HG02870 (cell line): ENCODE data around the gene PYGO2.
A peak's percentile ranks its signal among the peaks of the same experiment; 100 is the strongest.

Experiments used
- ATAC-seq: cut with Tn5 transposase; IDR thresholded peaks from one replicate; pipeline ENCODE4 v1.9.1; 2021; ENCODE audit warnings: mild to moderate bottlenecking, moderate library complexity; ENCODE audit not compliant: unreplicated experiment

Gene PYGO2, protein sequence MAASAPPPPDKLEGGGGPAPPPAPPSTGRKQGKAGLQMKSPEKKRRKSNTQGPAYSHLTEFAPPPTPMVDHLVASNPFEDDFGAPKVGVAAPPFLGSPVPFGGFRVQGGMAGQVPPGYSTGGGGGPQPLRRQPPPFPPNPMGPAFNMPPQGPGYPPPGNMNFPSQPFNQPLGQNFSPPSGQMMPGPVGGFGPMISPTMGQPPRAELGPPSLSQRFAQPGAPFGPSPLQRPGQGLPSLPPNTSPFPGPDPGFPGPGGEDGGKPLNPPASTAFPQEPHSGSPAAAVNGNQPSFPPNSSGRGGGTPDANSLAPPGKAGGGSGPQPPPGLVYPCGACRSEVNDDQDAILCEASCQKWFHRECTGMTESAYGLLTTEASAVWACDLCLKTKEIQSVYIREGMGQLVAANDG

DNA sequence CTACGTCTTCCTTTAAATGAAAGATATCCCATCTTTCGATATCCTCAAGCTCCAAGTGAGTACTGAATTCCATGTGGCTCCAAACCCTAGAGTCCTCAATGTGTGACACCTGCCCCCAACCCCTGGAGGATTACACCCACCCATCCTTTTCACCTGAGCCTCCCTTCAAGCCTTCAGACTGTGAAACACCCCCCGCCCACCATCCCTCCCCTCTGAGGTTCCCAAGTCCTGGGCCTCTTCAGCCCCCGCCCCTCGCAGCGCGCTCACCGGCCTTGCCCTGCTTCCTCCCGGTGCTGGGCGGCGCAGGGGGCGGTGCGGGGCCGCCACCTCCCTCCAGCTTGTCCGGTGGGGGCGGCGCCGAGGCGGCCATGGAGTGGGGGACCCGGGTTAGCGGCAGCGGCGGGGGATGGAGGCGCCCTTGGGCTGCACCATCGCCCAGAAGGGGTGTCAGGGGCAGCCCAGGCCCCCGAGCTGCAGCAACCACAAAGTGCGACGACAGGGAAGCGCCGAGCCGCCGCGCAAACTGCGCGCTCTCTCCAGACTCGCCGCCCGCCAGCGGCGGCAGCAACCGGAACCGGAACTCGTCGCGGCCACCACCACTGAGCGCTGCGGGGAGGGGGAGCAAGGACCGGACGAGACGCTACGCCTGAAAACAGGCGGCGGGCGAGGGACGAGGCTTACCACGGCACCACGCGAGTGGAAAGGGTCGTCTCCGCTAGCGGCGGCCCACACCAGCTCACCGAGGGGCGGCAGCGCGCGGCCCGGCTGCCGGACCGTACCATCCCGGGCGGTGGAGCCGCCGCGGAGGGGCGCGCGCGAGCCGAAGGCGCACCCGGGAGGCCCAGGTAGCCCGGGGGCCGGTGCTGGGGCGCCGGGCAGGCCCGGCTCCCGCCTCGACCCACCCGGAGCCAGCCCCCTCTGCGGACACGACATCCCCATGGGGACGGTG lies at the start of gene PYGO2:
Gene PYGO2 (minus strand): TSS at position 576 of the 949 bp plus-strand sequence. CDS start 206 bp downstream, at position 370.
- peak; percentile 65 for ATAC-seq

DNA sequence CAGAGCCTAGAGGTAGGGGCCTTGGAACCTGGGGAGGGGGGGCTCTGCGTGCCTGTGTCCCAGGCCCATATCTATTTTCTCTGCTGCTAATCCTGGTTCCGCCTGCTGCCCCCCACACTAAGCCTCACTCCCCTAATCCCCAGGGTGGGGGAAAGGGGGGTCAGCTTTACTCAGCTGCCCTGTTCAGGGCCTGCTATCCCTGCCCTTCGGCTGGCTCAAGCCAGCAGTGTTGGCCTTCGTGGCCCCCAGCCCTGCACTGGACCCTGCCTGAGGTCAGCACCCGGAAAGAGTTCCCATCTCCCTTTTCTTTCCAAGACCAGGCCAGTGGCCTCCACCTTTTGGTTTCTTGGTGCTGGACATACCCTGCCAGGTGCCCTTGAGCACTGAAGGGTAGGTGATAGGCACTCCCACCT lies 49.4 kb upstream of the PYGO2 start:
- no peak for ATAC-seq

DNA sequence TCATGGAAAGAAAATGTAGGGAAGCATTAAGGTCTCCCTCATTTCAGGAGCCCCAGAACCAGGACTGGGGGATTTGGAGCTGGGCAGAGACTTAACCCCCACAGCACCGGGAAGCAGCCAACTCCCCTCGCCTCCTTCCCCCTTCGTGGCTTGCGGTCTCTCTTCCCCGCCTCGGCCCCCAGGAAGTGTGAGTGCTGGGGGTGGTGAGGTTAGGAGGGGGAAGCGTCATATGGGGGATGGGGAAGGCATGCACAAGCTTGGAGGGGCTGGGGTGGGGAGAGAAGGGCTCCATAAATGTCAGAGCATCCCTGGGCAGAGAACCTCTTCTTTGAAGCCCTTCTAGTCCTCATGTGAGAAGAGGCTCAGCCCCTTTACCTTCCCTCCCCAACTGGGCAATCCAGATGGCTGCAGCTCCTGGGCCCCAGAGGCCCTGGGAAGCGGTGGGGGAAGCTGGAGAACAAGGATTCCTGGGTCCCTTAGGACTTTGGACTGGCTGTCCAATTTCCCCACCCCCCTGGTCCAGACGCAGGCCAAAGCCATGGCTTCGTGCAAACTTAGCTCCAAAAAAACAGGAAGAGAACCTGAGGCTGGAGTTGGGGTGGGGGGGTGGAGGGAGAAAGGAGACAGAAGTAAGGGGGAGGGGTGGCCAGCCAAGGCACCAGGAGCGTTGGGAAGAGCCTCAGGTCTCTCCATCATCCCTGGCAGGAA lies 48.8 kb upstream of the PYGO2 start:
- no peak for ATAC-seq

DNA sequence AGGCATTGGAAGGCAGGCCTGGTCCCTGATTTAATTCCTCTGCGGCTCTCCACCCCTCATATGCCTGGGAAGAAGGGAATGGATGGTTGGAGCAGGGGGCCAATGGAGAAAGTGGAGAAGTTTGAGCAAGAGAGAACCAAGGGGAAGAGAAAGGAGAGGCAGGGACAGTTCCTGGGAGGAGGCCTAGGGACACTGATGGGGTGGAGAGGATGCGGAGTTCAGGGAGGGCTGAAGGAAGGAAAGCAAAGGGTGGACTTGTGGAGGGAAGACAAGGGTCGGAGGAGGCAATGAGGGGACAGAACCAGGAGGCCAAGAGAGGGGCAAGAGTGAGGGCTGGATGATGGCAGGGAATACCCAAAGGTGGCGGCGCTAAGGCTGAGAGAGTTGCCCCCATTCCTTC lies 48.2 kb upstream of the PYGO2 start:
- ATAC-seq = no peak

DNA sequence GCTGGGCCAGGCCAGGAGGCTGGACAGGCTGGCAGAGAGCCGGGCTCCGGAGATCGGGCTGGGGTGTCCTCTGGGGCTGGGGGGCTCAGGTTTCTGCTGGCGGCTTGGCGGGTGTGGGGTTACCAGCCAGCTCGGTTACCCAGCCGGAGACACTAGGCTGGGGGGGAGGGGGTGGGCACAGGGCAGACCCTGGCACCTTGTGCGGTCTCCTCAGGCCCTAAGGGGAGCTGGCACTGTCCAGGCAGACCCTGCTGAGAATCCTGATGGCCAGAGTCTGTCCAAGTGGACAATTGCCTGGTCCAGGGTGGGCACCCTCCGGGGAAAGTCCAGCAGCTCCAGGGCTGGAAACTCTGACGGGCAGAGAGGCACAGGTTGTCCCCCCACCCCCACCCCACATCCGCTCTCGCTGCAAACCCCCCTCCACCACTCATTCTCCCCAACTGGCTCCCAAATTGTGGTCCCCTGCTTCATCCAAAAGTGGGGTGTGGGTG lies 47.7 kb upstream of the PYGO2 start:
- no peak for ATAC-seq

DNA sequence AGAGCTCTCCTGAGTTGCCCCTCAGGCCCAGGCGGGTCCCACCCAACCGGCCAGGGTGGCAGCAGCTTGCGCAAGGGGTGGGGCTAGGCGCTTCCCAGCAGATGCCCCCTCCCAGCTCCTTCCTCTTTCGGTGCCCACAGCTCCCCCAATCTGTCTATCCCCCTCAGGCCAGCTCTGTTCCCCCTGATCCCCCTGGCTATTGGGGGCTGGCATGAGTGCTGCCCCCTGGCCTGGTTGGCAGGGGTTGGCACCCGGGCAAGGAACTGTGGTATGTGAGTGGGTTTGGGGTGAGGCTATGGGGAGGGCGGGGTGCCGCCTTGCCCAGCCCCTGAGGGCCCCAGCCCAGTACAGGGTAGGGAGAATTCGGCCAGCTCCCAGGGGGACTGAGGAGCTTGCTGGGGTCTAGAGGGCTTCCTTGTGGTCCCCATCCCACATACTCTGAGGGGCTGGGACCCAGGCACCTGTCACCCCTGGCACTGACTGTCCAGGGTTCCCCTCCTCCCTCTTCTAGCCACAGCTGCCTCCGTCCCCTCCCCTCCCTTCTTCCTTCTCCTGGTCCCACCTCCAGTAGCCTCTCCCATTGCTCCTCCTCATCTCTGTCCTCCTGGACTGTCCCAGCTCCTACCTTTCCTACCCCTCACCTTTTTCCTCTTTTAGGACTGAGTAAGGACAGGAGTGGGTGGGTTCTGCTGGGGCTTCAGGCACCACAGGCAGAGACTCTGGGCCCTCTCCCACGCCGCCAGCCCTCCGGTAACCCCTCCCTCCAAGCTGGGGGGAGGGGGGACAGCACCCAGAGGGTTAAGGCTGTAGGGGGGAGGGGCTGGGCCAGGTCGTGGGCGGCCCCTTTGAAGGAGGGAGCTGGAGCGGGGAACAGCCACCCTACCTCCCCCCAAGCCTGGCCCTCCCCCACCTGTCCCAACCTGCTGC lies 46.7 kb upstream of the PYGO2 start:
- ATAC-seq = no peak

DNA sequence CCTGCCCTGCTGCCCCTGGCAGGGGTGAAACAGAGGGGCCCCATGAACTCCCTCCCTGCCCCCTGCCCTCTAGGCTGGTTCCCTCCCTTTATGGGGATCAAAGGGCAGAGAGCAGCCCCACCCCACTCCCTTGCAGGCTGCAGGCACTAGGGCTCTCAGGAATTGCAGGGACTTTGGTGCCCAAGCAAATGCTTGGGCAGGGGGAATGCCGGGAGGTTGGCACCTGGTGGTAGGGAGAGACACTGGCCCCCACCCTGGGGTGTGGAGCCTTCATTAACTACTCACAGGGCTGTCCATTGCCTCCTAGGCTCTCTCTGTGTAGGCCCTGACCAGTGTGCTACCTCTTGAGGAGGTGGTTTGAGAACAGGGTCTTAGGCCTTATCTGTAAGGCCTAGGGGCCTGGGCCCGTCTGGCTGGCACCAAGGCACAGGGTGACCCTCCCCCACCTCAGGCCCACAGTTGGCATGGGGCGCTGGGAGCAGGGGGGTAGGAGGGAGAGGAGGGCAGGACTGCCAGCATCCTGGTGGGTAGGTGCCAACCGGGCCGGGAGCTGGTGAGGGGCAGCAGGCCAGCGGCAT lies 45.8 kb upstream of the PYGO2 start:
- ATAC-seq = no peak

DNA sequence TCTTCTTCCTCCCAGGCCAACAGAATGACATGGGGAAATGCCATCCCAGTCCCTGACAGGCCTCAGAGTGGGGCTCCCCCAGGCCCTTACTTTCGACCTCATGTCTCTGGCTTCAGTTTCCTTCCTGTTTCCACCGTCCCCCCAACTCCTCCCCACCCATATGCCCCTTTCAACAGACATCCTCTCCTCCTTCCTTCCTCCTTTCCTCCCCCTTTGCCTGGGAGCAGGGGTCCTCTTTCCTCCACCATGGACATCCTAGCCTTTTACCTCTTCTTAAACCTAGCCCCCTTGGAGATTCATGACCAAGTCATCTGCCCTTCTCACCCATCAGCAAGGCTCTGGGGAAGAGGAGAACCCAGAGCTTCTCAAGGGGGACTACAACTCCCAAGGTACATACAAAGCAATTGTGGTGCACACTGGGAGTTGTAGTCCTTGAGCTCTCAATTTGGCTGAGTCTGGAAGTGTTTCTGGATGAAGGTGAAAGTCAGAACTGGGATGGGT lies 45.1 kb upstream of the PYGO2 start:
- ATAC-seq = no peak

DNA sequence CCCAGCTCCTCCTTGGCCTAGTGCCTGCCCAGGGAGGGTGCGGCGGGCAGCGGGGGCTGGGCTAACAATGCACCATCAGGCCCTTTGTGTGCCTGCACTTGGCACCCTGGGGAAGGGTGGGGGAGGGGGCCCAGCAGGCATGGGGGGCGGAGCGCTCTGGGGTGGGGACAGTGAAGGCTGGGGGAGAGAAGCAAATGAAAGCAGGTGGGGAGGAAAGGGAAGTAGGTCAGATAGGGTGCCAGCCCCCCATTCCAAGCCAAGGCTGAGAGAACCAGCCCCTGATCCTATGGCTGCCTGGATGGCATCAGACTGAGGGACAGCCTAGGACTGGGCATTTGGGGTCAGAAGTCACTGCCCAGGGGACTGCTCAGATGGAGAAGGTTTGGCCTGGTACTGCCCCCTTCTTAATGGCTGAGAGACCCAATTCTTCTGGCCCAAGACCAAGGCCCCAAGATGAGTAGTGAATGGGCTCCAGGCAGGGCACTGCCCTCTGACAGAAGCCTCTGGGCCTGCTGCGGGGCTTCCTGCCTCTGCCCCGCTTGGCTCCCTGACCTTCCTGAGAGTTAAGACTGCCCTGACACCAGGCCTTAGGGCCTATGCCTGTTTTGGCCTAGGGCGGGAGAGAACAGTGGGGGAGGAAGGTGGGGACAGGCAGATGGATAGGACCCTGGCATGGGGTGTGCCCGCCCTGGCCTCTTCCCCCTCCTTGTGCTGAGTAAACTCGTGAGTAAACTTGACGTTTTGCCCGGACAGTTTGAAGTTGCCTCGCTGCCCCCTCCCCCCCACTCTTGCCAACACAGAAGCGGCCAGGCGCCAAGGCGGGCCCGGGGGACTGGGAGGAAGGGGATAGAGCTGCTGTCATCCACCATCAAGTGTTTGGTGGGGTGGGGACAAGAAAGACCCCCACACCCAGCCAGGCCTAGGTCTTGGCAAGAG lies 43.8 kb upstream of the PYGO2 start:
- ATAC-seq = no peak

DNA sequence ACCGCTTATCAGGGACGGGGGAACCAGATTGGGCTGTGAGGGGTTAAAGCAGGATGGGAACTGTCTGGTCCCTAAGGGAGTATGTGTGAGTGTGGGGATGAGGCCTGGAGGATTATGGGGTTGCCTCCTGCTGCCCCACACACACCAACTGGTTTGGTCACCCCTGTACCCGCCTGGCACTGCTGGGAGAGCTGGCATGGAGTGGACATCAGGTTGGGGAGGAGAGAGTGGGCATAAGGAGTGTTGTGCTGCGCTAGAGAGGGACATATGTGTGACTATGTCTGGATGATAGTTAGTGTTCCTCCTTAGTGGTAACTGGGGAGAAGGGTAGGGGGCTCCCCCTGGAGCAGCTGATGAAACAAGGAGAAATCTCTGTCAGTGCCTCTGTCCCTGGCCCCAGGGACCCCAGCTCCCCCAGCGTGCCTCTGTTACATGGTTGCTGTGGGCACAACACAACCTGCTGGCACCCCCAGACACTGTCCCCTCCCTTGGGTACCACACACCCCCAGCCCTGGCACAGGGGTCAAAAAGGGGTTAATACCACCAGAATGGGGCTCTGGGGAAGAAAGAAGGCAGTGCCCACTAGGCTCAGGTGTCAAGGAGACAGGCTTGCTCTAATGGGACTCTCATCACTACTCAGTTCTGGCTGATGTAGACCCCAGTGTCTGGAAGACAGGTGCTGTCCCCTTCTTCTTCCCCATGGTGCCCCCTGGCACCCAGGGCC lies 42.9 kb upstream of the PYGO2 start:
- ATAC-seq = no peak

DNA sequence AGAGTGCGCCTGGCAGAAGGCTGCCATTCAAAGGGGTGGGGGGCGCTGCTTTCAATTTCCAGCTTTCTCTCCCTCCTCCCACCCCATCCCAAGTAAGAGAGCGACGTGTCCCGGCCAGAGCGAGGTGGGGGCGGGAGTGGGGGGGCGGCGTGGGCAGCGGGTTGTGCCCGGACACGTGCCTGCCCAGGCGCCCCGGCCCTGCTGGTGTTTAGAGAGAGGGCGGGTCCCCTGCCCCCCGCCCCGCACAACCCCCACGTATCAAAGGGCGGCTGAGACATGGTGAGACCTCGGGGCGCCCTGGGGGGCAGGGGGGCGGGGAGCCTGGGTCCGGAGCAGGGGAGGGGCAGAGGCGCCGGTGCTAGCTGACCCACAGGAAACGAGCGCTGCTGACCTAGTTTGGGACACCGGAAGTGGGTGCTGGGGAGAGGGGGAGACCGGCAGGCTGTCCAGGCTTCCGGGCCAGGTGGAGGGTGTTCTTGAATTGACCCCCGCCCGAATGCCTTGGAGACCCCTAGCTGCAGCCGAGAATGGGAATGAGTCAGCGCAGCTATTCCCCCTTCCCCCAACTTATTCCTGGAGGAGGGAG lies 42.3 kb upstream of the PYGO2 start:
- ATAC-seq = no peak

DNA sequence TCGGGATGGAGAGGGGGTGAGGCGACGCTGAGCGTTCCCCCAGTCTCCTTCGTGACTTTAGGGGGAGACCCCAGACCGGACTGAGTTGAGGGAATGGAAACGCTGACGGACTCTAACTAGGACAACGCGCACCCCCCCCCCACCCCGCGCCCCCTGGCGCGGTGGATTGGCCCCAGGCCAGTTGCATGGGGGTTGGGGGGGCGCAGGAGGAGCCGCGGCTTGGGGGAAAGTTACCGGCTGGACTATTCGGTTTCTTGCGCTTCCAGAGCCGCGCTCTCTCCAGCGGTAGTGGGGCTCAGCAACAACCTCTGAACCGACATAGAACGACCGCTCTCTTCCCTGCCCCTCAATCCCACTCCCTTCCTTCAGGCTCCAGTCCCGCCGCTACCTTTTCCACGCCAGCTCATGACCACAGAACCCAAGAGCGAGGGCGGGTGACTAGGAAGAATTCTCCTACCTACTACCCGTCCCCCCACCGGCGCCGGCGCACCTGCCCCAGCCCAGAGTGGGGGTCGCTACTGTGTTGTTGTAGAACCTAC lies 41.7 kb upstream of the PYGO2 start:
- ATAC-seq = no peak

DNA sequence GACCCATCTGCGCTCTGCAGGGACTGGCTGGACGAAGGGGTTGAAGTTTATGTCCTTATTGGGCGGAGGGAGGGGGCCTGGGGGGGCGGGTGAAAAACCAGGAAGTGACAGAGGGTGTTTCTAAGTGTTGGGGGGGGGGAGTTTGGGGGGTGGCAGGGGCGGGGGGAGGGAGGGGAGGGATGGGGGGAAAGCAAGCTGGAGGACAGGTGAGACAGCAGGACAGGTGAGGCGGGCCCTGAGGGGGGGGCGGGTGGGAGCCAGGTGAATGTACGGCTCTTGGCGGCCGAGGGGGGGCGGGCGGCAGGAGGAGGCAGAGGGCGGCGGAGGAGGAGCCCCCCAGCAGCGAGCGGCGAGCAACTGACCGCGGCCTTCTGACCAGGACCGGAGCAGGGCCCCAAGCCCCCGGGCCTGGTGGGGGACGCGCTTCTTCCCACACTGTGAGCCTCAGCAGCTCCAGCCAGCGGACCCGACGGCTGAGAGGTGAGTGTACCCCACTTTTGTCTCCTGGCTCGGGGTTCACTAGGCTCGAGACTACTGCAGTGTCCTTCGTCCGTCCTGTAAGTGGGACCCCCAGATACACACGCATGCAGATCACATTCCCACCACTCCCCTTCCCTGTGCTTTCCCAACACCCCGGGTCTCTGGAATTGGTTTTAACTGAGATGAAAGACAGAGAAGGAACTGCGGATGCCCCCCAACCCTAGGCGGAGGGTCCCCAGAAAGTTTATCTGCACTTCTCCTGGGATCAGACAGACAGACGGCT lies 41.1 kb upstream of the PYGO2 start, which contains the start of gene ZBTB7B:
Gene ZBTB7B (plus strand): TSS at position 339 of the 763 bp plus-strand sequence. CDS start 11,859 bp downstream, outside the sequence.
- no peak for ATAC-seq

DNA sequence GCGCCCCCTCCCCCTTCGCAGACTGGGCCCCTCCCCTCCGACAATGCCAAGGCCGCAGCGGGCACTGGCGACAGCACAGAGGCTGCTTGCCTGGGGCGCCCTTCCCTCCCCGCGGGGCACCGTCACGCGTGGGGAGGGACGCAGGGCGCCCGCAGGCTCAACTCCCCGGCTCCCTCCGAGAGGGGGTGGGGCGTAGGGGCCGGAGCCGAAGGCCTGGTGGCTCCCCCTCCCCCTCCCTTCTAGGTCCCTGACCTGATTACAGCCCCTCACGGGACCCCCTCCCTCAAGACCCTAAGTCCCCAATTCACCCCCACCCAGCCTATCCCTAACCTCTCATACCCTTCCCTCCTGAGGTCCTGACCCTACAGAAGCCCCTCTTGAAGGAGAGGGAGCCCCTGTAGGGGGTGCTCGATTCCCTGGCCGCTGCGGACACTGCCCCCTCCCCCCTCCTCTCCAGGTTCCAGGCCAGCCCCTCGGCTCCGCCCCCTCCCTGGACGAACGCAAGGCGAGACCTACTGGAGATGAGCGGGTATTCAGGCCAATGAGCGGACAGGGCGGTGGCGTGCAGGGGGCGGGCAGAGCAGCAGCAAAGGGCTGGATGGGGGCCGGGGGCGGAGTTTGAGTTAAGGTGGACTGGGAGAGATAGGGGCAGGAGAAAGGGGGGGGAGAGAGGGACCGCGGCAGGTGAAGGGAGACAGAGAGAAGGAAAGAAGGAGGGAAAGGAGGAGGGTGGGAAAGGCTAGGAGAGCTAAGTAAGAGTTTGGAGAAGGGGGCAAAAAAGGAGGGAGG lies 40.3 kb upstream of the PYGO2 start:
- ATAC-seq = peak; percentile 56

DNA sequence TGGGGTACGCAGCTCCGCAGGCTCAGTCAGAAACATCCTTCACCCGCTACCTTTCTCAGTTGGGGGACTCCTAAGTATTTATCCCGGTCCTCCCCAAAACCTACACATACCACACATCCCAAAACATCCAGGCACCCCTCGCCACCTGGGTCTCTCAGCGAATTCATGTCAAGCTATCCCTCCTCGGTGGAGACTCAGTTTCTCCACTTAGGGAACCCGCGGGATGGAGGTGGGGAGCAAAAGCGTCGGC lies 39.8 kb upstream of the PYGO2 start:
- ATAC-seq = no peak
